Measurements from ENCODE around the gene TRIM52. TPM values are rescaled to one million over a fixed set of nuclear protein-coding genes. Genes with fewer than 3 reads are reported as not detected.

TRIM52 gene
- total and polyA plus RNA-seq, 9 of the 15 experiments (the other 6 are each of a cell fraction or from before 2014, with no cell fraction given): 3.3 to 21.9 (median 13.5) TPM

DNA sequence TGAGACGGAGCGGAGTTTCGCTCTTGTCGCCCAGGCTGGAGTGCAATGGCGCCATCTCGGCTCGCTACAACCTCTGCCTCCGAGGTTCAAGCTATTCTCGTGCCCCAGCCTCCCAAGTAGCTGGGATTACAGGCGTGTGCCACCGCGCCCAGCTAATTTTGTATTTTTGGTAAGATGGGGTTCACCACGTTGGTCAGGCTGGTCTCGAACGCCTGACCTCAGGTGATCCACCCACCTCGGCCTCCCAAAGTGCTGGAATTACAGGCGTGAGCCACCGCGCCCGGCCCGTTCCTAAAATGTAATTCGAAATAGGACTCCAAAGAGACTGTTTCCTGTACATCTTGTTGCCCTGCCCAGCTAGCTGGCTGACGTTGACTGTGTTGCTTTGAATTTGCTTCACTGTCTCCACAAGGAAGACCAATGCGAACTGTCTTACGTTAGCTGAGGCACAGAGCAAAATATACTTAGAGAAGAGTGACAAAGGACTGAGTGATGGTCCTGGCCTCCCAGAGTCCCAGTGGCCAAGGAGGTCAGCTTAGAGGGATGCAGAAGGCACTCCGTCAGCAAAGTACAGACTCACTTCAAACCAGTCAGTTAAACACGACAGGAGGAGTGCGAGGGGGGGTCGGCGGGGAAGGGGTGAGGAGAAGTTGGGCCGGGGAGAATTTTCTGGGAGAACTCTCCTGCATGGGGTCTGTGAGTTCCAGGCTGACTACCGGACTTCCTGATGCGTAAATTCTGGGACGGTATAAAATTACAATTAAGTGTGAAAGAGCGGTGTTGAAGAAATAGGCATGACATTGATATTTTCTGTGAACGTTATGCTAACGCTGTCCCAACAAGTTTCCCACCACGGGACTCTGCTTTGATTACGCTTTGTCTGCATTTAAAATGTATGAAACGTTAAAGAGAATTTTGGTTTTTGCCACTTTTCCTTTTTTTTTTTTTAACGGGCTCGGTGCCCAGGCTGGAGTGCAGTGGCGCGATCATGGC, 44.6 kb downstream of the TRIM52 start (continued):
- TF ChIP-seq REST (IDR thresholded peaks at IDR 0.05; ENCODE audit: borderline replicate concordance) (no peak), REST (CRISPR knock-in tag; IDR thresholded peaks at IDR 0.05; ENCODE audit: low read depth) (no peak), TCFL5 (CRISPR knock-in tag; conservative IDR thresholded peaks at IDR 0.05) (no peak), RFX7 (CRISPR knock-in tag; IDR thresholded peaks at IDR 0.05) (no peak), NCOR1 (IDR thresholded peaks at IDR 0.05) (no peak), SRSF1 (IDR thresholded peaks at IDR 0.05; ENCODE audit: low read depth, low read length) (no peak), ZBTB49 (CRISPR knock-in tag; IDR thresholded peaks at IDR 0.05; ENCODE audit: borderline replicate concordance) (no peak), SLC30A9 (CRISPR knock-in tag; IDR thresholded peaks at IDR 0.05) (no peak)
- TF ChIP-seq, protein P1, sequence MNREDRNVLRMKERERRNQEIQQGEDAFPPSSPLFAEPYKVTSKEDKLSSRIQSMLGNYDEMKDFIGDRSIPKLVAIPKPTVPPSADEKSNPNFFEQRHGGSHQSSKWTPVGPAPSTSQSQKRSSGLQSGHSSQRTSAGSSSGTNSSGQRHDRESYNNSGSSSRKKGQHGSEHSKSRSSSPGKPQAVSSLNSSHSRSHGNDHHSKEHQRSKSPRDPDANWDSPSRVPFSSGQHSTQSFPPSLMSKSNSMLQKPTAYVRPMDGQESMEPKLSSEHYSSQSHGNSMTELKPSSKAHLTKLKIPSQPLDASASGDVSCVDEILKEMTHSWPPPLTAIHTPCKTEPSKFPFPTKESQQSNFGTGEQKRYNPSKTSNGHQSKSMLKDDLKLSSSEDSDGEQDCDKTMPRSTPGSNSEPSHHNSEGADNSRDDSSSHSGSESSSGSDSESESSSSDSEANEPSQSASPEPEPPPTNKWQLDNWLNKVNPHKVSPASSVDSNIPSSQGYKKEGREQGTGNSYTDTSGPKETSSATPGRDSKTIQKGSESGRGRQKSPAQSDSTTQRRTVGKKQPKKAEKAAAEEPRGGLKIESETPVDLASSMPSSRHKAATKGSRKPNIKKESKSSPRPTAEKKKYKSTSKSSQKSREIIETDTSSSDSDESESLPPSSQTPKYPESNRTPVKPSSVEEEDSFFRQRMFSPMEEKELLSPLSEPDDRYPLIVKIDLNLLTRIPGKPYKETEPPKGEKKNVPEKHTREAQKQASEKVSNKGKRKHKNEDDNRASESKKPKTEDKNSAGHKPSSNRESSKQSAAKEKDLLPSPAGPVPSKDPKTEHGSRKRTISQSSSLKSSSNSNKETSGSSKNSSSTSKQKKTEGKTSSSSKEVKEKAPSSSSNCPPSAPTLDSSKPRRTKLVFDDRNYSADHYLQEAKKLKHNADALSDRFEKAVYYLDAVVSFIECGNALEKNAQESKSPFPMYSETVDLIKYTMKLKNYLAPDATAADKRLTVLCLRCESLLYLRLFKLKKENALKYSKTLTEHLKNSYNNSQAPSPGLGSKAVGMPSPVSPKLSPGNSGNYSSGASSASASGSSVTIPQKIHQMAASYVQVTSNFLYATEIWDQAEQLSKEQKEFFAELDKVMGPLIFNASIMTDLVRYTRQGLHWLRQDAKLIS (CRISPR knock-in tag; IDR thresholded peaks at IDR 0.05): no peak
- TF ChIP-seq, protein P2, sequence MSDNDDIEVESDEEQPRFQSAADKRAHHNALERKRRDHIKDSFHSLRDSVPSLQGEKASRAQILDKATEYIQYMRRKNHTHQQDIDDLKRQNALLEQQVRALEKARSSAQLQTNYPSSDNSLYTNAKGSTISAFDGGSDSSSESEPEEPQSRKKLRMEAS (CRISPR knock-in tag; IDR thresholded peaks at IDR 0.05): no peak
